Upper lobe of right lung (tissue), 1 donor: ENCODE data around the gene BLZF1. TPM values are rescaled to one million over a fixed set of nuclear protein-coding genes. Genes with fewer than 3 reads are reported as not detected.
"Not testable (repeated sequence)": the region's sequence is repeated elsewhere in the genome, so short reads cannot be mapped to it uniquely, and the experiment has no call there.

Experiments
- ATAC-seq: fragments of 200-7000 bp; cut with Tn5 transposase; one replicate; pipeline ENCODE4 v1.9.1; 2020; ENCODE audit warnings: mild to moderate bottlenecking, moderate library complexity
- DNase-seq: peaks from one replicate; pipeline ENCODE4 v3.0.0-alpha.2; 2020
- H3K27ac ChIP-seq: fragments of 200-600 bp; one replicate; pipeline ENCODE4 v1.8.0; 2022
- H3K27me3 ChIP-seq: fragments of 200-600 bp; one replicate; pipeline ENCODE4 v1.8.0; 2022; ENCODE audit warnings: mild to moderate bottlenecking
- H3K36me3 ChIP-seq: fragments of 200-600 bp; one replicate; pipeline ENCODE4 v1.8.0; 2022
- H3K4me1 ChIP-seq: fragments of 200-600 bp; one replicate; pipeline ENCODE4 v1.8.0; 2022
- H3K4me3 ChIP-seq: fragments of 200-600 bp; one replicate; pipeline ENCODE4 v1.8.0; 2022; ENCODE audit warnings: mild to moderate bottlenecking
- H3K9me3 ChIP-seq: fragments of 200-600 bp; one replicate; pipeline ENCODE4 v1.8.0; 2022
- CTCF ChIP-seq: fragments of 200-600 bp; IDR thresholded peaks from one replicate; pipeline ENCODE4 v1.8.0; 2022; ENCODE audit warnings: antibody characterized with exemption
- intact Hi-C: fragments of 100-400 bp; cut with DNase I; formaldehyde crosslinking; loops from one replicate; pipeline ENCODE4 v1.11.0; 2022
- total RNA-seq: library from RNA; stranded (reverse); fragmentation: NEBNext Ultra II Directional; extraction: Animal tissue kit (Norgen Biotek cat#: 25700); gene quantifications from one replicate; pipeline ENCODE4 v1.2.1, GENCODE V29; 2021
- donor health status: DM: no; HTN: yes; CAD: no; lungs with severe emphysema.

The BLZF1 gene
- total RNA-seq, 1 donor from 2014 or later = 22.4 TPM

GRCh38 chr1:169387399-169387798, 19.4 kb downstream of the BLZF1 start:
- Histone ChIP-seq H3K27me3 (no peaks in the 10 kb centered on the region), H3K36me3 (peaks cover 89% of the 10 kb centered on the region), H3K9me3 (no peaks in the 10 kb centered on the region), H3K27ac (no peak overlapping the region), H3K4me3 (no peak overlapping the region), H3K4me1 (no peaks in the 10 kb centered on the region)
- intact Hi-C loops = no loop called here
- DNase-seq (no peak), ATAC-seq (no peak)
- no peak for TF ChIP-seq CTCF

GRCh38 chr1:169390303-169390702, 22.3 kb downstream of the BLZF1 start:
- intact Hi-C loops = no loop called here
- DNase-seq (no peak), ATAC-seq (no peak)
- no peaks in the 10 kb centered on the region for H3K4me1 ChIP-seq
- H3K36me3 ChIP-seq = peaks cover 70% of the 10 kb centered on the region
- no peak for TF ChIP-seq CTCF
- no peaks in the 10 kb centered on the region for H3K27me3 ChIP-seq
- no peak overlapping the region for H3K27ac ChIP-seq
- H3K4me3 ChIP-seq = no peak overlapping the region
- H3K9me3 ChIP-seq = no peaks in the 10 kb centered on the region

GRCh38 chr1:169392406-169392805, 24.4 kb downstream of the BLZF1 start:
- H3K36me3 ChIP-seq = peaks cover 66% of the 10 kb centered on the region

GRCh38 chr1:169395955-169396354, 28.0 kb downstream of the BLZF1 start:
- no peak for TF ChIP-seq CTCF
- H3K27me3 ChIP-seq = no peaks in the 10 kb centered on the region
- H3K36me3 ChIP-seq = peaks cover 31% of the 10 kb centered on the region
- no peaks in the 10 kb centered on the region for H3K4me1 ChIP-seq
- no peak overlapping the region for H3K4me3 ChIP-seq
- ATAC-seq (no peak), DNase-seq (no peak)
- intact Hi-C loops = no loop called here
- H3K27ac ChIP-seq = no peak overlapping the region
- H3K9me3 ChIP-seq = no peaks in the 10 kb centered on the region

More at GRCh38 chr1:169392406-169392805, 24.4 kb downstream of the BLZF1 start:
- Histone ChIP-seq H3K27me3 (no peaks in the 10 kb centered on the region), H3K4me1 (no peaks in the 10 kb centered on the region), H3K4me3 (no peak overlapping the region), H3K27ac (no peak overlapping the region), H3K9me3 (no peaks in the 10 kb centered on the region)
- no peak for TF ChIP-seq CTCF
- ATAC-seq = no peak
- intact Hi-C loops = no loop called here
- DNase-seq = no peak

GRCh38 chr1:169402578-169402977, 34.6 kb downstream of the BLZF1 start:
- H3K36me3 ChIP-seq, H3K4me1 ChIP-seq, DNase-seq, intact Hi-C loops, H3K27me3 ChIP-seq, ATAC-seq, H3K27ac ChIP-seq, H3K4me3 ChIP-seq: not testable (repeated sequence)
- H3K9me3 ChIP-seq = peaks cover 11% of the 10 kb centered on the region

GRCh38 chr1:169408340-169408739, 40.3 kb downstream of the BLZF1 start:
- H3K9me3 ChIP-seq = peaks cover 11% of the 10 kb centered on the region

GRCh38 chr1:169414952-169415351, 47.0 kb downstream of the BLZF1 start:
- Histone ChIP-seq H3K27me3 (no peaks in the 10 kb centered on the region), H3K9me3 (no peaks in the 10 kb centered on the region), H3K27ac (no peak overlapping the region)

More at GRCh38 chr1:169408340-169408739, 40.3 kb downstream of the BLZF1 start:
- intact Hi-C loops, H3K4me1 ChIP-seq, H3K27me3 ChIP-seq, DNase-seq, H3K27ac ChIP-seq, H3K36me3 ChIP-seq, H3K4me3 ChIP-seq, ATAC-seq: not testable (repeated sequence)

More at GRCh38 chr1:169414952-169415351, 47.0 kb downstream of the BLZF1 start:
- no peak for TF ChIP-seq CTCF
- Histone ChIP-seq H3K4me3 (no peak overlapping the region), H3K36me3 (no peaks in the 10 kb centered on the region), H3K4me1 (no peaks in the 10 kb centered on the region)
- intact Hi-C loops = no loop called here
- no peak for DNase-seq
- ATAC-seq = no peak
